GM12875 (cell line): ENCODE measurements around the gene AKAP17A.
"Not testable (repeated sequence)": the region's sequence is repeated elsewhere in the genome, so short reads cannot be mapped to it uniquely, and the experiment has no call there.

ENCODE experiments used
- H3K4me3 ChIP-seq: one replicate; pipeline ENCODE4 v1.5.1; 2011; ENCODE audit warnings: low read depth, low read length, control low read depth
- TF ChIP-seq, protein P1 (sequence below): IDR thresholded peaks from 2 replicates; pipeline ENCODE4 v1.5.1; 2011; ENCODE audit warnings: low read depth, mild to moderate bottlenecking, control low read depth, inconsistent platforms, low read length, moderate library complexity, borderline replicate concordance; ENCODE audit not compliant: insufficient read depth

The AKAP17A gene

DNA sequence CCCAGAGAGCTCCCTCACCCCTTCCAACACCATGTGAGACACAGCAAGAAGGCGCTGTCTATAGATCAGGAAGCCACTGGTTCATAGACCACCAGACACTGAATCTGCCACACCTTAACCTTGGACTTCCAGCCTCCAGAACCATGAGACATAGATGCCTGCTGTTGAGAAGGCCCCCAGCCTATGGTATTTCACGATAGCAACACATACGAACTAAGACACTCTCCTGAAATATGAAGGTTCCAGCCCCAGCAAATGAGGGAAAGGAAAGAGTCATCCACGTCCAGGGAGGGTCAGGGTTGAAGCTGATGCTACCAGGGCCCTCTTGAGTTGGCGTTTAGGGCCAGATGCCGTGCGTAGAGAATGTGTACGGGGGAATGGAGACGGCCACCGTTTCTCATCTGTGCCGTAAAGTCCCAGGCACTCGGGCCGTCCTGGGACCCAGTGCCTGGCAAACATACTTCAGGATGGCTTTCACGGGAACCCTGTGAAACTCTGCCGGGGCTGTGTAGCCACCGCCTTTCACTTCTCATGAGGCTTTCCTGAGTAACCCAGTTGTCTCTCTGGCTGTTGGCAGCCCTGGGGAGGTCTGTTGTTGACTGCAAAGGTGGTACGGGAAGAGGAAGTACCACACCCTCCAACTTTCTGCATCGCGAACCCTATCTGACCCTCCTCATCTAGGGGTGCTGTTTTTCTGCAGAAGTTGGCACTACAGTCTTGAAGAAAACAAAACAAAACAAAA, 36.8 kb upstream of the AKAP17A start:
- TF ChIP-seq, protein P1, sequence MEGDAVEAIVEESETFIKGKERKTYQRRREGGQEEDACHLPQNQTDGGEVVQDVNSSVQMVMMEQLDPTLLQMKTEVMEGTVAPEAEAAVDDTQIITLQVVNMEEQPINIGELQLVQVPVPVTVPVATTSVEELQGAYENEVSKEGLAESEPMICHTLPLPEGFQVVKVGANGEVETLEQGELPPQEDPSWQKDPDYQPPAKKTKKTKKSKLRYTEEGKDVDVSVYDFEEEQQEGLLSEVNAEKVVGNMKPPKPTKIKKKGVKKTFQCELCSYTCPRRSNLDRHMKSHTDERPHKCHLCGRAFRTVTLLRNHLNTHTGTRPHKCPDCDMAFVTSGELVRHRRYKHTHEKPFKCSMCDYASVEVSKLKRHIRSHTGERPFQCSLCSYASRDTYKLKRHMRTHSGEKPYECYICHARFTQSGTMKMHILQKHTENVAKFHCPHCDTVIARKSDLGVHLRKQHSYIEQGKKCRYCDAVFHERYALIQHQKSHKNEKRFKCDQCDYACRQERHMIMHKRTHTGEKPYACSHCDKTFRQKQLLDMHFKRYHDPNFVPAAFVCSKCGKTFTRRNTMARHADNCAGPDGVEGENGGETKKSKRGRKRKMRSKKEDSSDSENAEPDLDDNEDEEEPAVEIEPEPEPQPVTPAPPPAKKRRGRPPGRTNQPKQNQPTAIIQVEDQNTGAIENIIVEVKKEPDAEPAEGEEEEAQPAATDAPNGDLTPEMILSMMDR, result no peak
- H3K4me3 ChIP-seq, result no peak overlapping the region

- no peak overlapping the region for H3K4me3 ChIP-seq
- TF ChIP-seq, protein P1, result no peak
These were observed 36.0 kb upstream of the AKAP17A start for GRCh38 chrX:1555370-1555769.

DNA sequence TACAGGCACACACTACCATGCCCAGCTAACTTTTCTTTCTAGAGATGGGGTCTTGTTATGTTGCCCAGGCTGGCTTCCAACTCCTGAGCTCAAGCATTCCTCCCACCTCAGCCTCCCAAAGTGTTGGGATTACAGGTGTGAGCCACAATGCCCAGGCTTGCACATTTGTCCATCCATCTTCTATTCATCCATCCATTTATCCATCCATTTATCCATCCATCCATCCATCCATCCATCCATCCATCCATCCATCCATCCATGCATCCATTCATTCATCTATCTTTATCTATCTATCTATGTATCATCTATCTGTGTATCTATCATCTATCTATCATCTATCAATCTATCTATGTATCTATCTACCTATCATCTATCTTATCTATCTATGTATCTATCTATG, 34.0 kb upstream of the AKAP17A start:
- H3K4me3 ChIP-seq, result not testable (repeated sequence)

DNA sequence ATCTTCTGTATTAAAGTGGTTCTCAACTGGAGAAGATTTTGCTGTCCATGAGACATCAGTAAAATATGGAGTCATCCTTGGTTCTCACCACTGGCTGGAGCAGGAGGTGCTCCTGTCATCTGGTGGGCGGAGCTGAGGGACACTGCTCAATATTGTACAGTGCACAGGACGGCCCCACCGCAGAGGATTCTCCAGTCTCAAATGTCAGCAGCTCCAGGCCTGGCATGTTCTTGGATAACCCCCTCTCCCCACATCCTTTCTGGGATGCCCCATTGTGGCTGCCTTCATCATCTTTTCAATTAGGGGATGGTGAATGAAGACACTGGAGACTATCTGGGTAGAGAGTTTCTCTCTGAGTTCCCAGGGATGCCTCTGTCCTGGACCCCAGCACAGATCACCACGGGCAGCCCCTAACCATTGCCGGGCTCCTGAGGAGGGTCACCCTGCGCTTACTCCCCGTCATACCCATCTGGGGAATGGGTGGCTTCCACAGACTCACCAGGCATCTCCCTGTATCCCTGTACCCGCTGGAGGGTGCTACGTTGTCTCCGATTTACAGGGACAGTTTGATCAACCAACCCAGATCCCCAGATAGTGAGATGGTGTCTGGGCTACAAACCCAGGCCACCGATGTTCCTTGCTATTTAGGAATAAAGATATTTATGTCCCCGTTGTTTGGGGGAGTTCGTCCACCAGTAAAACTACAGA, 32.5 kb upstream of the AKAP17A start:
- H3K4me3 ChIP-seq, result no peak overlapping the region
- TF ChIP-seq, protein P1, result no peak

- no peak overlapping the region for H3K4me3 ChIP-seq
- TF ChIP-seq, protein P1, result no peak
These were observed 30.2 kb upstream of the AKAP17A start for GRCh38 chrX:1561164-1561563.

GRCh38 chrX:1564077-1564476, 27.3 kb upstream of the AKAP17A start:
- H3K4me3 ChIP-seq, result not testable (repeated sequence)

DNA sequence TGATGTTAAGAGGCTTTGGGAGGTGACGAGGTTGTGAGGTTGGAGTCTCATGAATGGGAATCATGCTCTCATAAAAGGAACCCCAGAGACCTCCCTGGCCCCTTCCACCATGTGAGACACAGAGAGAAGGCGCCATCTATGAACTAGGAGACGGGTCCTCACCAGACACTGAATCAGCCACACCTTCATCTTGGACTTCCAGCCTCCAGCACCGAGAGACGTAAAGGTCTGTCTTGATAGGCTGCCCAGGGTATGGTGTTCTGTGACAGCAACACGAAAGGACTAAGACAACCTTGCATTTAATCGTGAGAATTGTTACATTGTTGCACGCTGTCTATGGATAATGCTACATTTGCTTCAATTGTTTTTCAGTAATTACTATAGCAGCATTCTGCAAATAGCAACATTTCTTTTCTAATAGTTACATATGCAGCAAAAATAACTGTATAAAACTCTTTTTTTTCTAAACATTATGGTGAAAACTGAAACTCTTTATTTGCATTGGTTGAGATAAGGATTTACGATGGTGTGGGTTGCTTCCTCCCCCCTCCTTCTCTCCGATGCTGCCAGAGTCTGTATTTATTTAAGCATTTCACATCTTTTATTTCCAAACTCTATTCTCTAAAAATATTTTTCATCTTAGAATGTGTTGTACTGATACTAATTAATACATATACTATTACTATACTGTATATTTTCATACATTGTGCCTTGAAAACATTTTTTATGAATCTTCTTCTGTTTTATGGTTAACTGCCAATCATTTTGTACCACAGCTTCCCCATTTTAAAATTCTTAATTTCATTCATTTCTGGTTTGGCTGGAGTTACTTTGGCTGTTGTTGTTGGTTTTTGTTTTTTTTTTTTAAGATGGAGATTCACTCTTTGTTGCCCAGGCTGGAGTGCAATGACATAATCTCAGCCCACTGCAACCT, 26.4 kb upstream of the AKAP17A start:
- no peak overlapping the region for H3K4me3 ChIP-seq
- TF ChIP-seq, protein P1, result no peak

GRCh38 chrX:1574181-1574580, 17.2 kb upstream of the AKAP17A start:
- H3K4me3 ChIP-seq, result not testable (repeated sequence)
